Ishikawa (cell line): Measurements from ENCODE around the gene CDCA7.
A peak's percentile ranks its signal among the peaks of the same experiment; 100 is the strongest.

Experiments used
- CEBPB ChIP-seq: IDR thresholded peaks from 2 replicates; pipeline ENCODE4 v1.6.1; 2012
- EGR1 ChIP-seq: IDR thresholded peaks from 2 replicates; pipeline ENCODE4 v1.6.1; 2012
- EP300 ChIP-seq: IDR thresholded peaks from 2 replicates; pipeline ENCODE4 v1.6.1; 2012; ENCODE audit warnings: borderline replicate concordance
- FOXM1 ChIP-seq: IDR thresholded peaks from 2 replicates; pipeline ENCODE4 v1.6.1; 2012; ENCODE audit warnings: low read depth, borderline replicate concordance
- RAD21 ChIP-seq: IDR thresholded peaks from 2 replicates; pipeline ENCODE4 v1.6.1; 2012; ENCODE audit warnings: low read depth
- TEAD4 ChIP-seq: IDR thresholded peaks from 2 replicates; pipeline ENCODE4 v1.6.1; 2012
- YY1 ChIP-seq: IDR thresholded peaks from 2 replicates; pipeline ENCODE4 v1.6.1; 2012; ENCODE audit warnings: low read depth
- ZBTB7A ChIP-seq: IDR thresholded peaks from 2 replicates; pipeline ENCODE4 v1.6.1; 2012; ENCODE audit warnings: low read depth
- TF ChIP-seq, protein P1 (sequence below): IDR thresholded peaks from 2 replicates; pipeline ENCODE4 v1.6.1; 2012

Gene CDCA7

DNA sequence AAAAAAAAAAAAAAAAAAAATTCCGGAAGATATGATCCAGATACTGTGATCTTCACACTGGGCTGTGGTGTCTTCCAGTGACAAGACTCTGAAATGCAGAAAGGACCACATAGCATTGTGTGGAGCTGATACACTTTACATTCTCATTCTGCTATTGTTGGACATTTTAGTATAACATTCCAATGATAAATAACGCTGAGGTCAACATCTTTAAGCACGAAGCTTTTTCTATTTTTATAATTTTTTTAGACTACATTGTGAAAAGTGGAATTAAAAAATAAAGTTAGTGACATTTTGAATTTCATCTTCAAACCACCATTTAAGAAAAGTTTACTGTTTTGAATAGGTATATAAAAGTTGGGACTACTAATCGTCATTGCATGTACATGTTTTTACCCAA, 62.7 kb downstream of the CDCA7 start:
- no peak for TF ChIP-seq EP300
- TF ChIP-seq, protein P1, sequence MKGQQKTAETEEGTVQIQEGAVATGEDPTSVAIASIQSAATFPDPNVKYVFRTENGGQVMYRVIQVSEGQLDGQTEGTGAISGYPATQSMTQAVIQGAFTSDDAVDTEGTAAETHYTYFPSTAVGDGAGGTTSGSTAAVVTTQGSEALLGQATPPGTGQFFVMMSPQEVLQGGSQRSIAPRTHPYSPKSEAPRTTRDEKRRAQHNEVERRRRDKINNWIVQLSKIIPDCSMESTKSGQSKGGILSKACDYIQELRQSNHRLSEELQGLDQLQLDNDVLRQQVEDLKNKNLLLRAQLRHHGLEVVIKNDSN: no peak
- no peak for TF ChIP-seq FOXM1
- TF ChIP-seq RAD21: no peak
- no peak for TF ChIP-seq EGR1
- TF ChIP-seq YY1: no peak
- TF ChIP-seq ZBTB7A: no peak
- no peak for TF ChIP-seq CEBPB

DNA sequence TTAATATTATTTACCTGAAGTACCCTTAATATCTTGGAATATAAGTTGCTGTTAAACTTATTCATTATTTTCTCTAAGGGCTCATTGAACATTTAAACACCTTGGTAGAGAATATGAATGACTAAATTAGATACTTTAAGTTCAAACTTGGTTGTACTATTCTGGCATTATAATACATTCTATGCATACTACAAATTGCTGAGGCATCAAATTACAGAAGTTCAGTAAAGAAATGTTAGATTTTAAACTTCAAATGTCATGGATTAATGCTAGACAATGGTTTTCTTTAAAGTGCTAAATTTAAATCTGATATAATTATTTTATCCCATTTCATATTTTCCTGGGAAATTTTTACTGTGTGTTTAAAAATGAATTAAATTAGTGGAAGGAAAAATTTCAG, 63.1 kb downstream of the CDCA7 start:
- TF ChIP-seq, protein P1: no peak
- TF ChIP-seq TEAD4: peak; percentile 71; the same call in 1 of the 2 replicates
